NCI-H82 (cell line): Measurements from ENCODE around the gene RIMBP3C.
"Not testable (repeated sequence)": the region's sequence is repeated elsewhere in the genome, so short reads cannot be mapped to it uniquely, and the experiment has no call there.

Experiments
- DNase-seq: peaks from one replicate; lab custom pipeline; 2025; lab: John Stamatoyannopoulos, UW

RIMBP3C gene

DNA sequence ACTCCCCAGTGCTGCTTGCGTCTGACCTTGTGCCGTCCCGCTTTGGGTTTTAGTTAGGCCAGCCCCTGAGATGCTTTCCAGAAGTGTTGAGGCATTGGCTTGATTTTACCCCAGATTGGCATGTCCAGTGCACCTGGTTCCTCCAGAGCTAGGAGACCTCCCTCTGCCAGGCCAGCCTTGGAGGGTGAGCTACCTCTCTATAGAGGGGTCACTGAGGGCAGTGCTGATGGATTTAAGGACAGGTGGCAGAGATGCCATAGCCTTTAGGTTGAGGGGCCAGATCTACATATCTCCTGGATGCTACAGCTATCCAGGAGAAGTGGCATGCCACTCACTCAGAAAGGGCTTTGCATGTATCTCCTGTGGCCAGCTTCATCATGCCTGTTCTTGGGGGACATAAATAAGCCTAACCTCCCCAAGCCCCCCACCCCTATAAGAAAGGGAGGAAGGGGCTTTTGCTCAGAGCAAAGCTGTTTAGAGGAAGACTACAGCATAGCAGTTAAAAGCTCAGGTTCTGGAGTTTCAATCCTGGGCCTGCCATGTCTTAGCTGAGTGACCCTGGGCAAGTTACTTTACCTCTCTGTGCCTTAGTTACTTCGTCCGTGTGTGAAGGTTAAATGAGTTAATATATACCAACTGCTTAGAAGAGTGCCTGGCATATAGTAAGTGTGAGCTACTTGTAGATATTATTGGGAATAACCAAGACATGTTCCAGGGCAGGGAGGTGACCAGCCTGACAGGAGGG, 22.7 kb upstream of the RIMBP3C start:
- DNase-seq, result no peak

DNA sequence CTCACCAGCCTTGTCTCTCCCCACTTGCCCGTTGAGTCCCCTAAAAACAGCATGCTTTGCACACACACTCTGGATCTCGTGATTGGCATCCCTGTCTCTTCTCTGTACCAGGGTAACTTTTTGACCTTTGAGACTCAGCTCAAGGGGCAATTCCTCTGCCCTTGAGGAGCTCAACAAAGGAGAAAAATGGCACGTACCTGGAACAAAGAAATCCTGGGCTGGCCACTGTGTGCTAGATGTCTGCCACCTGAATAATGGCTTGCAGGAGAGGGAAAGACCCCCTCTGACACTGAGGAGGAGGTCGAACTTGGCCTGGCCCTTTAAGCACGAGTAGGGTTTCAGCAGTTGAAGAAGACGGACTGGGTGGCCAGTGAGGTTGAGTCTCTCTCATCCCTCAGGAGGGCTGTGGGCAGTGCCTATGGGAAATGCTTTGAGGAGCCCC, 22.1 kb upstream of the RIMBP3C start:
- DNase-seq, result no peak

DNA sequence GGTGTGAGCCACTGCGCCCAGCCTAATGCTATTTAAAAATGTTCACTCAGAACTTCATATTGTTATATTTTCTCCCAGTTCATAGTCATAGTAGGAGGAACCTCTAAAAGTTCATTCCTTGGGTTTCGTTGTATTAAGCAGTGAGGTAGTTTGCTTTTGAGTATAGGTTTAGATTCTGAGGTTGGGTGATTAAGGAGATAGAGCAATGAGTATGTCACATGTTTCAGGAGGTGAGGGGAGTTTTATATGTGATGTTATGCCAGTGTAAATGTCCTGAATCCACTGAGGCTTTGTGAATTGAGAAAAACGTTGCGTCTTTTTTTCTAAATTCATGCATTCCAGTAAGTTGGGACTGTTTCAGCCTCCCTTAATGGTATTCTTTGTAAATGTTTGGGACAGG, 20.4 kb upstream of the RIMBP3C start:
- no peak for DNase-seq

DNA sequence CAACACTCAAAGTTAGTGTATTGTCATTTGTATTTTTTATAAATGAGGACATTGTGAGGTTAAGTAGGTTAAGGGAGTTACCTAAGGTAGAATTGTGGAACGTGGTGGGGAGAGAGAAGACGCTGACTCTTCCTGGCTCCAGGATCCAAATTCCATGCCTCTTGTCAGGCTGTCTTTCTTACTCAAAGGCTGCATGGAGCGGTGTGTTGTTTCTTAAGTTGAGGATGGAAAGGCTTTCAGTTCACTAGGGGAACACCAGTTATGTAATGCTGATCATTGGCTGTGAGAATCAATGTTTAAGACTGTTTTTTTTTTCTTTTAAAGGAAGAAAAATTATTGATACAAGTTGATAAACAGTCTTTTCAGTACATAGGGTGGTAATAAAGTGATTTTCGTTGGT, 19.1 kb upstream of the RIMBP3C start:
- no peak for DNase-seq

DNA sequence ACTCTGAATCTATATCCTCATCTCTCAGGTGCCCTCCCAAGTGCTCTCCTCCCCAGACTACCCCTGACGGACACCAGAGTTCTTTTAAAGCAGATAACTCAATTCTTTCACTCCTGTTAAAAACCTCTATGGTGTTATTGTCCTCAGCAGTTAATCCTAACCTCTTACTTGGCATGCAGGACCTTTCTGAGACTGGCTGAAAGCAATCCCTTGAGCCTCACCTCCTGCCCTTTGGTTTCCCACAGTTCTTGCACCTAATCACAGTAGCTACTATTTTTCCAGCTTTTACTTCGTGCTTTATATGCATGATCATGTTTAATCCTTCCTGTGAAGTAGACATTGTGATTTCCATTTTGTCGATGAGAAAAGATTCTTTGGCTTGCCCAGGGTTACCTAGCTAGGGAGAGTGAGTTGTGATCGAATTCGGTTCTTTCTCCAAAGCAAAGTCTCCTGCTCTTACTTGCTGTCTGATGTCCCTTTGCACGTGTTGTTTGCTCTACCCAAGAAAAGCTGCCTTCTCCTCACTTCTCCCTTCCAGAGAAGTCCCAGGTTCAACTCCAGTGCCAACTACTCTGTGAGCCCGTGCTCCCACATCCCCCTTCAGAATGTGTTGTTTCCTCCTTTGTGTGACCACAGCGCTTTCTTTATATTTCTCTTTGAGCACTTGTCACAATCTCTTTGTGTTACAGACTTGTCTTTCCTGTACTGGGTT, 18.4 kb upstream of the RIMBP3C start:
- DNase-seq, result no peak

DNA sequence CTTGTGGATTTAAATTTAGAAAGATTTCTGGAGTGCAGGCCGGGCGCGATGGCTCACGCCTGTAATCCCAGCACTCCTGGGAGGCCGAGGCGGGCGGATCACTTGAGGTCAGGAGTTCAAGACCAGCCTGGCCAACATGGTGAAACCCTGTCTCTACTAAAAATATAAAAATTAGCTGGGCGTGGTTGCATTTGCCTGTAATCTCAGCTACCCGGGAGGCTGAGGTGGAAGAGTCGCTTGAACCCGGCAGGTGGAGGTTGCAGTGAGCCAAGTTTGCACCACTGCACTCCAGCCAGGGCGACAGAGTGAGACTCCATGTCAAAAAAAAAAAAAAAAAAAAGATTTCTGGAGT, 17.8 kb upstream of the RIMBP3C start:
- DNase-seq, result not testable (repeated sequence)

DNA sequence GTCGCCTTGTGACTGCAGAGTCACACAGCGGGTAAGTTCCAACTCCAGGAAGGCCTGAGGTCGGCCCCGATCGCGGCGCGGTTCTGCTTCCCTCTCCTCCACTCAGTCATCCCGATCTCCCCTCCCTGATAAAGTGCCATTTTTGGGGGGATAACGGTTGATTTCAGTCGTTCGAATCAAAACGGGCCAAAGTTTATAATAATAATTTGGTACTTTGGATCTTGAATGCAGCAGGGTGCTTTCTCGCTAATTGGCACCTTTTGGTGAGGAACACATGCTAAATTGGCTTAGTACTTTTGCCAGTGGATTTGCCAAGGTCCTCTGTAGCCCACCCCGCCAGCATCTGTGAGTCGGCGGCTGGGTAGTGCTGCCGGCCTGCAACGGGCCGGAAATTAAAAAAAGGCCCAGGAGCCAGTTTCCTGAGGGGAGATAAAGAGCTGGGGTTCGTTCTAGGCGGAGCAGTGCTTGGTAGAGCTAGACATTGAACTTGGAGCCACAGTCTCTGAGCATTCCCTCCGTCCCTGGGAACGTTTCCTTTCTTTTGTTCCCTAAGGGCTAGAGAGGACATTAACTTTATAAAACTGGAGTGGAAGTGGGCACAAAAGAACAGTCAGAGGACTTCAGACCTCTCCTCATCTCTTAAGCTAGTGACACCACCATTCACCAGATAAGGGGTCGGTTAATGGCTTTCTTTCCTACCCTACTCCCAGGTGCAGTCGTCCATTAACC, 17.2 kb upstream of the RIMBP3C start:
- peak; percentile 40 for DNase-seq

DNA sequence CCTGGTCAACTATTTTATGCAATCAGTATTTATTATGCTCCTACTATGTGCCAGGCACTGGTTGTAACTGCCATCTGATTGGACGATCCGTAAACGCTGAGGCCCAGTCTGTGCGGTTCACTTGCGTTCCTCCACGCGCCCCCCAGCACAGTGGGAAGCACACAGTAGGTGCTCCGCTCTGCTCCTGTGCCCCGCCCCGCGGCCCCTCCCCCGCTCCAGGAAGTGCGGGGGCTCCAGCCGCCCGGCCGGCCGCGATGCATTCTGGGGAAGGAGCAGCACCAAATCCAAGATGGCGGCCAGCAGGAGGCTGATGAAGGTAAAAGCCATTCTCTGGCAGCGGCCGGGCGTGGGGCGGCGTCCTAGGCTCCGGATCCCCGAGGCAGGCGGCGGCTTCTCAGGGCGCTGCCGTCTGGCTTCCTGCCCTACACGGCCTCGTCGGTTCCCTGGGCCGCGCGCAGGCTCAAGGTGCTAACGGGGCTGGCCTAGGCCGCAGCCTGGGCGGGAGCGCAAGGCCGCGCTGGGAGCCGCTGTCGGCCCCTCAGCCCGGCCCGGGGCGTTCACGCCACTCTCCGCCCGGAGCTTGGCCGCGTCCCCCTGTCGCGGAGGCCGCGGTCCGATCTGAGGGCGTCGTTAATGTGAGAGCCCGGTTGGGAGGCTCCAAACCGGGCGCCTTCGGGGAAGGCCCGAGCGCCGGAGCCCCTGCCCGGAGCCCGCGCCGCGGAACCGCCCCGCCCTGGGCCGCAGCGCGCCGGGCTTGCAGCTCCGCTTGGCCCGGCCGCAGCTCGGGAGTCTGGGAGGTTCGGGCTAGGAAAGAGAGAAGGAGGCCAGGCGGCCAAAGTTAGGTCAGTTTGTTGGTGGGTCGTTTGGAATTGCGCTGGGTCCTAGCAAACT, 16.4 kb upstream of the RIMBP3C start, which contains the start of gene UBE2L3:
Gene UBE2L3, plus strand, starts transcription at position 259 of the 891 bp plus-strand sequence. Its CDS starts 31 bp downstream, at position 290.
- peak; percentile 85 for DNase-seq

DNA sequence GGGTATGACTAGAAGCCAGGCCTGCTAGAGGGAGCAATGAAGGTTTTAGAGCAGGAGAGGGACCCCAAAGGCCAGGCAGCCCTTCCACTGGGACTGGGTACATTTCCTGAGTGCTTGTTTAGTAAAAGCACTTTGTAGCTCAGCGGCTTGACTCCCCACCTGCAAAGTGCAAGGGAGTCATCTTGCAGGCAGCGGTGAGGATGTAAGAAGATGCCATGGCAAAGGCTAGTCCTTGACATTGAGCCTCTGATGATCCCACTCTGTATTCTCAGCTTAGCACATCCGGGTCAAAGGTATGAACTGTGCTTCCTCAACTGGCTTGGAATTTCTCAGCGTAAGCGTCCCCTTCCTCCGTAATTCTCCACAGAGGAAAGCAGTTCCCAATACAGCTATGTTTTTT, 13.2 kb upstream of the RIMBP3C start:
- DNase-seq, result no peak

DNA sequence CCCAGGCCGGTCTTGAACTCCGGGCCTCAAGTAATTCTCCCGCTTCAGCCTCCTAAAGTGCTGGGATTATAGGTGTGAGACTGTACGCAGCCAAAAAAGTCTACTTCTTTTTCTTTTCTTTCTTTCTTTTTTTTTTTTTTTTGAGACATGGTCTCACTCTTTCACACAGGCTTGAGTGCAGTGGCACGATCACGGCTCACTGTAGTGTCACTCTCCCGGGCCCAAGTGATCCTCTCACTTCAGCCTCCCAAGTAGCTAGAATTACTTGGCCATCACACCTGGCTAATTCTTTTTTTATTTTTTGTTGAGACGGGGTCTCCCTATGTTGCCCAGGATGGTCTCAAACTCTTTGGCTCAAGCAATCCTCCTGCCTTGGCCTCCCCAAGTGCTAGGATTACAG, 12.7 kb upstream of the RIMBP3C start:
- DNase-seq, result no peak

DNA sequence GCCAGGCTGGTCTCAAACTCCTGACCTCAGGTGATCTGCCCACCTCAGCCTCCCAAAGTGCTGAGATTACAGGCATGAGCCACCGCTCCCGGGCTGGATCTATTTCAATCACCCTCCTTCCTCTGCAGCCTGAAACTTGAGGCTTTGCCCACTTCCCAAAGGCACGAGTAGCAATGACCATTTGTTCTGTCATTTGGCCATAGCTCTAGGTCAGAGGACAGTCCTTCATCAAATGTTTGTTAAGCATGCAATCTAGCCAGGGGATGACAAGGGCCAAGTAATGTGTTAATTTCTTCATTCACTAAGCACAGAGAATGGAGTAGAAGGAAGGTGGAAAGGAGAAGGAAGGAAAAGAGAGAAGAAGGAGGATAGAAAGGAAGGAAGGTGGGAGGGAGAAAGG, 9.4 kb upstream of the RIMBP3C start:
- DNase-seq, result not testable (repeated sequence)

DNA sequence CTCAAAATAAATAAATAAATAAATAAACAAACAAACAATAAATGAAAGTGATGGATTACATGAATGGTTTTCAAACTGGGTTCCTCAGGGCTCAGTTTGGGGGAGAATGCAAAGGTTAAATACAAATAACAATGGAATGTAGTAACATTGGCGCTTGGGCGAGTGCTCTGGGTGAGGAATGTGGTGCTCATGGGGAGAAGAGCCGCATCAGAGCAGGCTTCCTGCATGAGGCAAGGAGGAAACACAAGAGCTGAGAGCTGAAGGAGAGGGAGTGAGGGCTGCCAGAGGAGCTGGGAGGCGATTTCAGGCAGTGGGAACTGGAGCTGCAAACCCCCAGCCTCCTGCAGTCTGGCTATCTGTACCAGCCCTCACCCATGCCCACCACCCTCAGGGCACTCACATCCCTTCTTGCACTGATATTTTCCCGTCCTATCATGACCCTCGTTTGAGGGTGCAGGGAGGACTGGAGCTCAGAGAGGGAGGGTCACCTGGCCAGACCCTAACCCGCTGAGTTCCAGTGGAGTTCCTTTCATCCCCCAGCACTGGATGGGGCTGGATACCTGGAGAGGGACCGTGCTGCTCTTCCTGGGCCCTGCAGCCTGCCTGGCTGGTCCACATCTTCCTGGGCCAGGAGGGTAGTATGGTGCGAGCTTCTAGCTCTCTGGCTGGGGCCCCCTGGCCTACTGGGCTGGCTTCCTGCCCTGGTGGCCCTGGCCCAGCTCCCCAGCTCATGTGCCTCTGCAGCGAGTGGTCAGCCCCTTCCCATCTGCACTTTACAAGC, 8.3 kb upstream of the RIMBP3C start:
- not testable (repeated sequence) for DNase-seq

DNA sequence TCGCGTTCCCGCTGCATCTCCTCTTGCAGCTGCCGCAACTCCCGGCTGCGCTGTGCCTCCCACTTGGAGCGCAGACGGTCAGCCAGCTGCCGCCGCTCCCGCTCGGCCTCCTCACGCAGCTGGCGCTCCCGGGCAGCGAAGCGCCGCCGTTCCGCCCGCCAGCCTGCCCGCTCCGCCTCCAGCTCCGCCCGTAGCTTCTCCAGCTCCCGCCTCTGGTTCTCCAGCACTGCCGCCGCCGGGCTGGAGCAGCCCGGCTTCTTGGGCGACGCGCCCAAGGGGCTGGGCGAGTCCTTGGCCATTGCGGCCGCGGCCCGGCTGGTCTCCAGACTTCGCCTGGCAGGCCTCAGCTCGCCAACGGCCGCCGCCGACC, 598 bp downstream of the RIMBP3C start:
- not testable (repeated sequence) for DNase-seq

DNA sequence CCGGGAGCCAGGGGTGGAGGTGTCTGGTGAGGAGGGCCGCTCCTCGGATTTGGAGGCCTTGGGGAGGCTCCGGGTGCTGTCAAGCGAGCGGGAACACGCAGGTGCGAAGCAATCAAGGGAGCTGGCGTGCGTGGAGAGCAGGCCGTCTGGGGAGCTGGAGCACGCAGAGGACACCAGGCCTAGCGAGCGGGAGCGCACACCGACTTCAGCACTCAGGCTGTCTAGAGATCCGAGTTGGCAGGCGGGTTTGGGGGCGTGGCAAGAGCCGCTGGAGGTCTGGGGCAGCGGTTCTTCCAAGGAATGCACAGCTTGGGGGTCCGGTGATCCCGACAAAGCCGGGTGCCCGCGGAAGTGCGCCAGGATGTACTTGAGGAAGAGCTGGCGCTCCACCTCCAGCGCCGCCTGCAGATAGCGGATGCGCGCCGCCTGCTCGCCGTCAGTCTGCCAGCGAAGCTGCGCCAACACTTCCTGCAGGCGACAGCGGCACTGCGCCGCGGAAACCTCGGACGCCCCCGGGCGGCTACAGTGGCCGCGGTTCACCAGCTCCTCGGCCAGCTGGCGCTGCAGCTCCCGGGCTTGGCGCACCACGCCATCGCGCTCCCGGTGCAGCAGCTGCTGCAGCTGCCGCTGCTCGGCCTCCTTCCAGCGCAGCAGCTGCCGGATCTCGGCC, 1.1 kb downstream of the RIMBP3C start:
- not testable (repeated sequence) for DNase-seq

DNA sequence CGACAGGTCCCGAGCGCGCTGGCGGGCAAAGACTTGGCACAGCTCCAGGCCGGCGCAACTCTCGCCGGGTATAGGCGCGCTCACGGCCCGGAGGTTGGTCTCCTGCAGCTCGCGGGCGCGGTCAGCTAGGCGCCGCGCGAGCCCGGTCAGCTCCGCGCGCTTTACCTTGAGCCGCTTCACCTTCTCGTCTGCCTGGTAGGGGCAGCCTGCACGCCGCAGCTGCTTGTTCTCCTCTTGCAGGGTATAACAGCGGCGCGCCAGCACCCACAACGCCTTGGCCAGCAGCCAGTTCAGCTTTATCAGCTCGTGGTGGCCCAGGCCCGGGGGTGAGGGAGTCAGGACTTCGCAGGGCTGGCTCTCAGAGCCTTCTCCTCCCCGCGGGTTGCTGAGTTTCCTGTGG, 1.7 kb downstream of the RIMBP3C start:
- DNase-seq, result not testable (repeated sequence)

DNA sequence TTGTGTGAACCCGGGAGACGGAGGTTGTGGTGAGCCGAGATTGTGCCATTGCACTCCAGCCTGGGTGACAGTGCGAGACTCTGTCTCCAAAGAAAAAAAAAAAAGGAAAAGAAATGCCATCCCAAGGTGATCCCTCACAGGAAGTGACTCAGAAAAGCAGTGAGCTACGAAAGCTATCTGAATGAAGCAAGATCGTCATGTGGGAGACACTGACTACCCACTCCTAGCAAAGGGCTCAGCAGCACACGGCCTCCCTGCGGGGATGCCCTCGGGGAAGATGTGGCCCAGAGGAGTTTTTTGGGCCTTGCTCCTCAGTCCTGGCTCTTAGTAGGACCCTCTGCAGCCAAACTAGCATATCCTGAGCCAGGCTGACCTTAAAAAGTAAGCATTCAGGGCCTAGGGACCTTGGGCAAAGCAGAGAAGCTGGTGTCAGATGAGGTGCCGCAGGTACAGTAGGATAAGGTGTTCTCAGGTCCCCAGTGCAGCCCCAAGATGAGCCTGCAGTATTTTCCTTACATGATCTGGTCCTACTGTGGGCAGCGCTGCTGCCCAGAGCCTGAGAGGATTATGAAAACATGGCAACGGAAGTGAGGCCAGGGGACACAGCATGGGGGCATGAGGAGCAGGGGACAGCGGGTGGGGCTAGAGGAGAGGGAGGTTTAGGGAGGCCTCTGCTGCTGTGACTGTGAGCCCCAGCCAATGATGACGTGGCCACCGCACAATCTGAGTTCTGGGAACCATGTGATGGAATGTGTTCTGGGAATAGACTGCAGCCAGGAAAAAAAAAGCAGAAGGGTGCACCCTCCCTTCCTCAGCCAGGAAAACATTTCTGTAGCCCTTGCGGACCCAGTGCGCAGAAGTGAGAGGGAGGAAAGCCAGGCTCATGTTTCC, 6.6 kb downstream of the RIMBP3C start:
- DNase-seq, result not testable (repeated sequence)

DNA sequence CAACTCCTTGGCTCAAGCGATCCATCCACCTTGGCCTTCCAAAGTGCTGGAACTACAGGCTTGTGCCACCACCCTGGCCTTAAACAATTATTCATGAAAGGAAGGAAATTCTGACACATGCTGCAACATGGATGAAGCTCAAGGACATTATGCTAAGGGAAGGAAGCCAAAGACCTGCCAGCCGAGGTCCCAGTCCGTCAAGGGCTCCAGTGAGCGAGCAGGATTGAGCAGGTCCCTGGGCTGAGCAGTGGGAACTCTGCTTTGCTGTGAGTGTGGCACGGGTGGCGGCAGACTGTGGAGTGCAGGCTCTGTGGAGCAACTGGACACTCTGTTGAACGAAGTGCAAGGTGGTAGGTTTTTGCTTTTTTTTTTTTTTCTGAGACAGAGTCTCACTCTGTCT, 11.4 kb downstream of the RIMBP3C start:
- not testable (repeated sequence) for DNase-seq

DNA sequence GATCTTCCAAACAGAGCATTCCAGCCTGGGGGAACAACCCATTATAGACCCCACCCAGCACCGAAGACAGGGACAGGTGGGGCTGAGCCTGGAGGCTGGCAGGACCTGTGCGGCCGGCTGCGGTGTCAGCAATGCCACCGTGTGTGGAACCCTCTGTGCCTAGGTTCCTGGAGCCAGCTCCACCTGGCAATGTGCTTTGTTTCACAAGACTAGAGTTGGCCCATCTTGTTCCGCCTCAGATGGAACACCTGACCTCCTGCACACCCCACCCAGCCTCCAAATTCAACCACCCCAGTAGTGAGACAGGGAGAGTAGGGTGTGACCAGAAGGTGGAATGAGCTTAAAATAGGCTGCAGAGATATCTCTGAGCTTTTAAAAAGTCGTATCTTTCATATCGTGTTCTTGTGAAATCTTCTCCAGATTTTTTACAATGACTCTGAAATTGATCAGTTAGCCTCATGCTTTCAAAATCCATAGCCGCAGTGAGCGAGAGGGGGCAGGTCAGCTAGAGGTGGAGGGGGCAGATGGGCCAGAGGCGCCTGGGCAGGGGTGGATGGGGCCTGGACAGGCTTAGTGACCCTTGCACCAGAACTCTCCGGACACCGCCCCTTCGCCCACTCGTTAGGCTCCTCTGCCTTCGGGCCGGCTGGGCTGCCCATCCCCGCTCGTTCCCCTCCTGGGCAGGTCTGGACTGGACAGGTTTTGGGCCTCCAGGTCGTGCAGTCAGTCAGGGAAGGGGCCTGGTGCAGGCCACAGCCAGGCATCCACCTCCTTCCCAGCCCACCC, 18.2 kb downstream of the RIMBP3C start:
- DNase-seq, result not testable (repeated sequence)

DNA sequence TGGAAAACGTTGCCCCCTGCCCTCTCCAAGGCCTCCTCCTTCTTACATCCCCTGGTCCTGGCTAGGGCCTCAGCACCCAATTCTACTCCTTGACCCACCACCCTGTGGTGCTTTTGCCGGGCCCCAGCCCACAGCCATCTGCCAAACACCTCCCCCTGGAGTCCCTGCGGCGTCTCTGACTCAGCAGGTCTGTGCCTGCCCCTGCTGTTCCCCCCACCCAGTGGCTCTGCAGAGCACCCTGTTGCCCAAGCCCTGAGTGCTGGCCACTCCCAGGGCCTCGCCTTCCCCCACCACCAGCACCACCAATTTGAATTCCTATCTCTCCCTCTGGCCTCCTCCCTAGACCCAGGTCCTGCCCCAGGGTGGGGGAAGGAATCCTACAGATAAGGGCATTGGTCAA, 19.7 kb downstream of the RIMBP3C start:
- not testable (repeated sequence) for DNase-seq
